GM23248 (cell line): ENCODE data around the gene GPX5. TPM values are rescaled to one million over a fixed set of nuclear protein-coding genes. Genes with fewer than 3 reads are reported as not detected.

Experiments
- DNase-seq: peaks from one replicate; pipeline ENCODE4 v3.0.0-alpha.2; 2015
- H2AFZ ChIP-seq: fragments of 200-600 bp; sonication (generic); 2 replicates; pipeline ENCODE4 v1.6.1; 2016; ENCODE audit warnings: antibody characterized with exemption
- H3F3A ChIP-seq: fragments of 200-600 bp; sonication (generic); 2 replicates; pipeline ENCODE4 v1.6.1; 2016; ENCODE audit warnings: mild to moderate bottlenecking, antibody characterized with exemption, mixed run types; ENCODE audit not compliant: insufficient read depth
- H3K27ac ChIP-seq: fragments of 200-600 bp; sonication (generic); 2 replicates; pipeline ENCODE4 v1.5.1; 2016; ENCODE audit warnings: mild to moderate bottlenecking
- H3K27me3 ChIP-seq: fragments of 200-600 bp; sonication (generic); replicated peaks from 2 replicates; pipeline ENCODE4 v1.6.1; 2016; ENCODE audit warnings: mild to moderate bottlenecking; ENCODE audit not compliant: insufficient read depth
- H3K36me3 ChIP-seq: fragments of 200-600 bp; sonication (generic); 2 replicates; pipeline ENCODE4 v1.6.1; 2016; ENCODE audit warnings: low read depth, mild to moderate bottlenecking
- H3K4me1 ChIP-seq: fragments of 200-600 bp; sonication (generic); 2 replicates; pipeline ENCODE4 v1.6.1; 2016; ENCODE audit warnings: mild to moderate bottlenecking; ENCODE audit not compliant: insufficient read depth
- H3K4me2 ChIP-seq: fragments of 200-600 bp; sonication (generic); one replicate; pipeline ENCODE4 v1.6.1; 2016; ENCODE audit warnings: mild to moderate bottlenecking; ENCODE audit not compliant: unreplicated experiment
- H3K4me3 ChIP-seq: fragments of 200-600 bp; sonication (generic); 2 replicates; pipeline ENCODE4 v1.5.1; 2016; ENCODE audit warnings: mild to moderate bottlenecking
- H3K79me2 ChIP-seq: fragments of 200-600 bp; sonication (generic); 2 replicates; pipeline ENCODE4 v1.6.1; 2016; ENCODE audit warnings: mild to moderate bottlenecking; ENCODE audit not compliant: insufficient read depth
- H3K9ac ChIP-seq: fragments of 200-600 bp; sonication (generic); 2 replicates; pipeline ENCODE4 v1.6.1; 2016; ENCODE audit warnings: mild to moderate bottlenecking
- H3K9me2 ChIP-seq: fragments of 200-600 bp; sonication (generic); 2 replicates; pipeline ENCODE4 v1.6.1; 2016; ENCODE audit warnings: mixed run types, mild to moderate bottlenecking, moderate library complexity; ENCODE audit not compliant: insufficient read depth
- H3K9me3 ChIP-seq: fragments of 200-600 bp; sonication (generic); one replicate; pipeline ENCODE4 v1.6.1; 2017; ENCODE audit warnings: low read depth
- H4K20me1 ChIP-seq: fragments of 200-600 bp; sonication (generic); 2 replicates; pipeline ENCODE4 v1.6.0; 2016; ENCODE audit not compliant: insufficient read depth
- EZH2 ChIP-seq: fragments of 200-600 bp; sonication (generic); IDR thresholded peaks from 2 replicates; pipeline ENCODE4 v1.6.1; 2018; ENCODE audit warnings: antibody characterized with exemption, mild to moderate bottlenecking; ENCODE audit not compliant: insufficient read depth, poor library complexity, severe bottlenecking
- EZH2phosphoT487 ChIP-seq: fragments of 200-600 bp; sonication (generic); IDR thresholded peaks from 2 replicates; pipeline ENCODE4 v1.6.1; 2018; ENCODE audit warnings: antibody characterized with exemption, moderate library complexity, mild to moderate bottlenecking, low read depth; ENCODE audit not compliant: insufficient read depth
- WGBS, 2 experiments: methylation state at CpG; one replicate each; pipeline ENCODE4 v1.1.6; 2015 to 2017; ENCODE audit warnings: low lambda C conversion rate in 2 of 2, low coverage in 1 of 2; ENCODE audit errors: missing lambda C conversion rate in 2 of 2; 5-methylcytosine and 5-hydroxymethylcytosine counted together
- in situ Hi-C: fragments of 300-500 bp; cut with MboI; formaldehyde crosslinking; loops from 2 replicates; pipeline ENCODE4 v1.15.0; 2020
- polyA plus RNA-seq: library from polyadenylated mRNA; unstranded; fragments of >200 nt; fragmentation: Nextera tagmentation; extraction: Ambion mirVana; gene quantifications from 2 replicates; pipeline ENCODE4 v1.2.1, GENCODE V29; 2016
- total RNA-seq: library from RNA; depleted of rRNA; stranded (reverse); fragments of >200 nt; shearing (Covaris generic); gene quantifications from 2 replicates; pipeline ENCODE4 v1.2.3, GENCODE V29; 2014

Gene GPX5
- total and polyA plus RNA-seq, 2 experiments from 2014 or later: not detected

DNA sequence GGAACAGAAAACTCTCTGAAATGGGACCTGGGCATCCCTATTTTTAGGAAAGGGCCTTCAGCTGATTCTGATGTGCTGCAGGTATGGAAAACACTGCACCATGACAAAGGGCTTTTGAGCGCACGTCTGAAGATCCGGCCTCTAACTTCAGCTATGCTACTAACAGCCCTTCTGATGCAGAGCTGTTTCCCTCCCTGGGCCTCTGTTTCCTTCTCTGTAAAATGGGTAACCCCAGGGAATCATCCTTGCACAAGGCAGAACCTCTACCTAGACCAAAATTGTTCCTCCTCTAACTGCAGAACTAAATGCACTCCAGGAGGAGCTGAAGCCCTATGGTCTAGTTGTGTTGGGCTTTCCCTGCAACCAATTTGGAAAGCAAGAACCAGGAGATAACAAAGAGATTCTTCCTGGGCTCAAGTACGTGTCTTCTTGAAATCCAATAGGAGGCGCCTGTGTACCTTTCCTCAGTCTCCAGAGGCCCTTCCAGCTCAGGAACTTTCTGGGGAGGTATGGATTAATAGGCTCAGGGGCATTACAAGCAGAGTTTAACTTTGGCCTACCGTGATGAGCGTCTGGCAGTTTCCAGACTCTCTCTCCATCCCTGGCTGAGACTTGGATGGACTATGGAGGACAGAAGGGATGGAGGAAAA is 5.9 kb downstream of the GPX5 start:
- Histone ChIP-seq H3K4me3 (no peak overlapping the region), H3F3A (no peaks in the 10 kb centered on the region), H3K27me3 (peaks cover 3% of the 10 kb centered on the region; the same call in 1 of the 2 replicates), H3K36me3 (no peaks in the 10 kb centered on the region), H3K79me2 (no peaks in the 10 kb centered on the region), H3K9me2 (no peaks in the 10 kb centered on the region), H3K4me1 (no peaks in the 10 kb centered on the region; the same call in 1 of the 2 replicates), H3K27ac (no peak overlapping the region), H2AFZ (no peak overlapping the region), H3K9ac (no peak overlapping the region), H4K20me1 (no peaks in the 10 kb centered on the region), H3K4me2 (no peak overlapping the region), H3K9me3 (no peaks in the 10 kb centered on the region)
- TF ChIP-seq EZH2: no peak
- TF ChIP-seq EZH2phosphoT487: no peak
- in situ Hi-C loops: no loop called here
- 22 to 27% methylated on average over 7 of the region's 7 CpGs for WGBS, 2 experiments
- DNase-seq: no peak

DNA sequence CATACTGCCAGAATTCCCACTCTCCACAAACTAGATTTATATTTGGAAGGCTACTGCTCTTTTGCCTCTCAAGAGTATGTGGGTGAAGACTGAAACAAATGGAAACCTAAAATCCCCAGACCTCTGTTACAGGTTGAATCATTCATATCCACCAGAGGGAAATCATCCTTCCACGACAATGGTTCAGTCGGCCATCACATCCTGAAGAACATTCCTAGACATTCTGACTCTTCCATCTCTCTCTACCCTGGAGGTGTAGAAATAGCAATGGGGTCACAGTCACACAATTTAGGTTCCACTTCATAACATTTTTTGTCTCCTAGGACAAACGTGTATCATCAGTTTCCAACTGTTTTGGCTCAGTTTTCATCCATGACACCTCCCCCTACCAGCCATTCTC is 8.6 kb downstream of the GPX5 start:
- H3K9me3 ChIP-seq: no peaks in the 10 kb centered on the region
- H3K9ac ChIP-seq: no peak overlapping the region
- peaks cover 3% of the 10 kb centered on the region; the same call in 1 of the 2 replicates for H3K27me3 ChIP-seq
- 43% methylated on average over 3 of the region's 3 CpGs for WGBS, 2 experiments
- no peaks in the 10 kb centered on the region for H4K20me1 ChIP-seq
- no peaks in the 10 kb centered on the region for H3K36me3 ChIP-seq
- H3K4me3 ChIP-seq: no peak overlapping the region
- TF ChIP-seq EZH2phosphoT487 (no peak), EZH2 (no peak)
- H3K9me2 ChIP-seq: no peaks in the 10 kb centered on the region
- H3K27ac ChIP-seq: no peak overlapping the region
- no peak overlapping the region for H2AFZ ChIP-seq
- DNase-seq: no peak
- in situ Hi-C loops: no loop called here
- H3F3A ChIP-seq: no peaks in the 10 kb centered on the region
- H3K79me2 ChIP-seq: no peaks in the 10 kb centered on the region
- no peaks in the 10 kb centered on the region; the same call in 1 of the 2 replicates for H3K4me1 ChIP-seq
- no peak overlapping the region for H3K4me2 ChIP-seq

GRCh38 chr6:28534875-28535274 is 9.2 kb downstream of the GPX5 start:
- 0% methylated on average over 2 of the region's 2 CpGs for WGBS, 2 experiments
- H3K4me2 ChIP-seq: no peak overlapping the region
- TF ChIP-seq EZH2 (no peak), EZH2phosphoT487 (no peak)
- peaks cover 3% of the 10 kb centered on the region; the same call in 1 of the 2 replicates for H3K27me3 ChIP-seq
- no peaks in the 10 kb centered on the region for H3K79me2 ChIP-seq
- no peak overlapping the region for H3K4me3 ChIP-seq
- no peak overlapping the region for H3K27ac ChIP-seq
- DNase-seq: no peak
- H3K9me3 ChIP-seq: no peaks in the 10 kb centered on the region
- no peaks in the 10 kb centered on the region; the same call in 1 of the 2 replicates for H3K4me1 ChIP-seq
- no peaks in the 10 kb centered on the region for H3K9me2 ChIP-seq
- no peak overlapping the region for H3K9ac ChIP-seq
- H3F3A ChIP-seq: no peaks in the 10 kb centered on the region
- no peaks in the 10 kb centered on the region for H4K20me1 ChIP-seq
- no peaks in the 10 kb centered on the region for H3K36me3 ChIP-seq
- no peak overlapping the region for H2AFZ ChIP-seq
- in situ Hi-C loops: no loop called here

GRCh38 chr6:28537065-28537464 is 11.4 kb downstream of the GPX5 start:
- DNase-seq: peak; percentile 36
- Histone ChIP-seq H3K4me1 (no peaks in the 10 kb centered on the region; the same call in 1 of the 2 replicates), H3K4me2 (peak overlapping the region; percentile 60), H3F3A (peaks cover 12% of the 10 kb centered on the region), H3K4me3 (peak overlapping the region; percentile 61), H3K36me3 (no peaks in the 10 kb centered on the region), H3K9me2 (no peaks in the 10 kb centered on the region), H3K27ac (no peak overlapping the region), H3K9ac (no peak overlapping the region), H3K9me3 (no peaks in the 10 kb centered on the region), H4K20me1 (no peaks in the 10 kb centered on the region), H3K79me2 (no peaks in the 10 kb centered on the region), H3K27me3 (peaks cover 3% of the 10 kb centered on the region; the same call in 1 of the 2 replicates), H2AFZ (peak overlapping the region; percentile 71)
- TF ChIP-seq EZH2 (no peak), EZH2phosphoT487 (no peak)
- 3 to 4% methylated on average over 18 of the region's 18 CpGs for WGBS, 2 experiments
- in situ Hi-C loops: no loop called here
